Right ventricle myocardium superior (tissue), 1 donor: ENCODE results near the gene GNA14. TPM values are rescaled to one million over a fixed set of nuclear protein-coding genes. Genes with fewer than 3 reads are reported as not detected.
A peak's percentile ranks its signal among the peaks of the same experiment; 100 is the strongest.
"Not testable (repeated sequence)": the region's sequence is repeated elsewhere in the genome, so short reads cannot be mapped to it uniquely, and the experiment has no call there.

Experiments
- ATAC-seq: fragments of 200-7000 bp; cut with Tn5 transposase; one replicate; pipeline ENCODE4 v1.9.1; 2020; ENCODE audit warnings: mild to moderate bottlenecking; ENCODE audit not compliant: poor library complexity
- DNase-seq: peaks from one replicate; pipeline ENCODE4 v3.0.0-alpha.2; 2020
- intact Hi-C: fragments of 100-400 bp; cut with DNase I; formaldehyde crosslinking; loops from one replicate; pipeline ENCODE4 v1.11.2; 2022
- total RNA-seq: library from RNA; stranded (reverse); fragmentation: NEBNext Ultra II Directional; extraction: Animal tissue kit (Norgen Biotek cat#: 25700); gene quantifications from one replicate; pipeline ENCODE4 v1.2.1, GENCODE V29; 2021
- donor health status: DM: no; HTN: yes; CAD: no; lungs with severe emphysema.

Gene GNA14
- total RNA-seq, 1 donor from 2014 or later, result 1.9 TPM

GRCh38 chr9:77649109-77649812 is 1.1 kb upstream of the GNA14 start:
- DNase-seq (no peak), ATAC-seq (peak; percentile 32)
- intact Hi-C loops, result no loop called here

- intact Hi-C loops, result no loop called here
- peak; percentile 53 for ATAC-seq
- peak; percentile 54 for DNase-seq
Observed at GRCh38 chr9:77647267-77648233, 572 bp downstream of the GNA14 start.

GRCh38 chr9:77643871-77644270 is 4.3 kb downstream of the GNA14 start:
- ATAC-seq (no peak), DNase-seq (no peak)
- intact Hi-C loops, result no loop called here

- no peak for ATAC-seq
- intact Hi-C loops, result no loop called here
- no peak for DNase-seq
Observed at GRCh38 chr9:77640741-77641580, 7.2 kb downstream of the GNA14 start.

GRCh38 chr9:77632652-77633051 is 15.5 kb downstream of the GNA14 start:
- intact Hi-C loops, result no loop called here
- no peak for DNase-seq
- no peak for ATAC-seq

GRCh38 chr9:77628864-77629263 is 19.3 kb downstream of the GNA14 start:
- intact Hi-C loops, ATAC-seq, DNase-seq: not testable (repeated sequence)

GRCh38 chr9:77616191-77616590 is 31.9 kb downstream of the GNA14 start:
- no peak for ATAC-seq
- intact Hi-C loops, result no loop called here

GRCh38 chr9:77614645-77615044 is 33.5 kb downstream of the GNA14 start:
- intact Hi-C loops, result no loop called here
- DNase-seq (no peak), ATAC-seq (no peak)

More at GRCh38 chr9:77616191-77616590, 31.9 kb downstream of the GNA14 start:
- no peak for DNase-seq

GRCh38 chr9:77606526-77606925 is 41.6 kb downstream of the GNA14 start:
- intact Hi-C loops, result no loop called here
- no peak for DNase-seq
- ATAC-seq, result no peak

GRCh38 chr9:77605449-77606220 is 42.5 kb downstream of the GNA14 start:
- ATAC-seq (no peak), DNase-seq (no peak)
- intact Hi-C loops, result no loop called here

- intact Hi-C loops, result no loop called here
- DNase-seq (no peak), ATAC-seq (no peak)
Observed at GRCh38 chr9:77604316-77604715, 43.8 kb downstream of the GNA14 start.

- DNase-seq (no peak), ATAC-seq (no peak)
- intact Hi-C loops, result no loop called here
Observed at GRCh38 chr9:77602852-77603251, 45.3 kb downstream of the GNA14 start.

GRCh38 chr9:77601476-77602099 is 46.5 kb downstream of the GNA14 start:
- no peak for DNase-seq
- intact Hi-C loops, result no loop called here
- ATAC-seq, result no peak

GRCh38 chr9:77600810-77601209 is 47.3 kb downstream of the GNA14 start:
- DNase-seq, result no peak
- ATAC-seq, result no peak
- intact Hi-C loops, result no loop called here

- ATAC-seq (no peak), DNase-seq (no peak)
- intact Hi-C loops, result no loop called here
Observed at GRCh38 chr9:77599492-77599891, 48.6 kb downstream of the GNA14 start.

GRCh38 chr9:77598991-77599390 is 49.1 kb downstream of the GNA14 start:
- DNase-seq, result no peak
- peak; percentile 39 for ATAC-seq
- intact Hi-C loops, result no loop called here

GRCh38 chr9:77598524-77598923 is 49.6 kb downstream of the GNA14 start:
- DNase-seq, result no peak
- intact Hi-C loops, result no loop called here
- ATAC-seq, result peak; percentile 83

GRCh38 chr9:77597057-77597456 is 51.1 kb downstream of the GNA14 start:
- ATAC-seq (peak; percentile 37), DNase-seq (no peak)
- intact Hi-C loops, result no loop called here
